ENCODE results near the gene ENDOV.

Gene ENDOV

GRCh38 chr17:80449930-80450576 lies 35.1 kb downstream of the ENDOV start:
- no peak for DNase-seq (ENCODE audit: low read depth)

DNA sequence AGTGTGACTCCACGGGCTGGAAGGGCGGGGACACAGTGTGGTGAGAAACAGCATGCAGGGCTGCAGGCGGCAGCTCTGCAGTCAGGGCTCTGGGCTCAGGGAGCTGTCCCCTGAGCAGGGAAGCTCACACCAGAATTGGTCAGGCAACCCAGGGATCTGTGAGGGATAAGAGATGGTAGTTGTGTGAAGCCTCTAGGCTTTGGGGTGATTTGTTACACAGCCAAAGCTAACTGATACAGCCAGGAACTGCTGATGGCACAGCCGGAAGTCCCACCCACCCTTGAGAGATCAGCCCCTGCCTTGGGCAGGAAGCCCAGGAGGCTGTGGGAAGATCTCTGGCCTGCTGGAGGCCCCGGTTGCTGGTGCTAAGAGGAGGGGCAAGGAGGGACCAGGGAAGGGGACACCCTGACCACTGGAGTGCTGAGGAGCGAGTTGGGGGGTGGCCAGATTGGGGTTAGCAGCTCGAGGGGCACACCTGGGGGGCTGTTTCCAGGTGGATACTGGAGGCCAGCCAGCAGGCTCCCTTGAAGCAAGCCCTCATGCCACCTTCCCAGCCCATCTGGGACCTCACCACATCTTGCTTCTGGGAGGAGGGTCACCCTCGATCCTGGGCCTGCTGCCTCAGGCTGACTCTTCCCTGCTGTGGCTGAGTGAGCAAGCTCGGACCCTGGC lies 36.3 kb downstream of the ENDOV start:
- no peak for DNase-seq (ENCODE audit: low read depth)

DNA sequence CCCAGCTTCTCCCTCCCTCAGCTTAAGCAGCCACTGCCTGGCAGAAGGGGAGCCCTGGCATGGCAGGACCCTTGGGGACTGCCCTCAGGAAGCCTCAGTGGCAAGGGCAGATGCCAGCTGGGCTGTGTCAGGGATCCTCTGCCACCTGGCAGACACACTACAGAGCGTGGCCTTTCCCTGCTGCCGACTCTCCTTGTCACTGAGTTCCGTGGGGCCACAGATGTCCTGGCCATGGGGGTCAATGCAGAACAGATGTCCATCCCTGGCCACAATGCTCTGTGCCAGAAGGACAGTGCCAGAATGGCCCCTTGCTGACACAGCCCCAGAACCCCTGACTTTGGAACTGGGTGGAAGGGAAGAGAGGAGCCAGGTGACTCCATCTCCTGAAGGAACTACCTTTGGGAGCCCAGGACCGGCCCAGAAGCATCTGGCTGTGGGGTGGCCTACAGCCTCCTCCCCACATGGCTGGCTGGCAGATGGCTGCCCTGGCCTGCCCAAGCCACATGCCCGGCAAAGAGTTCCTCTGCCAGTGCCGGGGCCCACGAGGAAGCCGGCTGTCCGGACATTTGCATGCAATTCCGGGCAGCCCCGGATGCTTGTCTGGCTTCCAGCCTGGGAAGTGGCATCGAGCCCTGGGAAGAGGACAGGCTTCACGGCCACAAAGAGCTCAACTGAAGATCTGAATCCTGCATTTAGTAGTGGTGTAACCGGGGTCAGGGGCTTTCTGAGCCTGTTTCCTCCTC lies 37.4 kb downstream of the ENDOV start:
- no peak for DNase-seq (ENCODE audit: low read depth)

DNA sequence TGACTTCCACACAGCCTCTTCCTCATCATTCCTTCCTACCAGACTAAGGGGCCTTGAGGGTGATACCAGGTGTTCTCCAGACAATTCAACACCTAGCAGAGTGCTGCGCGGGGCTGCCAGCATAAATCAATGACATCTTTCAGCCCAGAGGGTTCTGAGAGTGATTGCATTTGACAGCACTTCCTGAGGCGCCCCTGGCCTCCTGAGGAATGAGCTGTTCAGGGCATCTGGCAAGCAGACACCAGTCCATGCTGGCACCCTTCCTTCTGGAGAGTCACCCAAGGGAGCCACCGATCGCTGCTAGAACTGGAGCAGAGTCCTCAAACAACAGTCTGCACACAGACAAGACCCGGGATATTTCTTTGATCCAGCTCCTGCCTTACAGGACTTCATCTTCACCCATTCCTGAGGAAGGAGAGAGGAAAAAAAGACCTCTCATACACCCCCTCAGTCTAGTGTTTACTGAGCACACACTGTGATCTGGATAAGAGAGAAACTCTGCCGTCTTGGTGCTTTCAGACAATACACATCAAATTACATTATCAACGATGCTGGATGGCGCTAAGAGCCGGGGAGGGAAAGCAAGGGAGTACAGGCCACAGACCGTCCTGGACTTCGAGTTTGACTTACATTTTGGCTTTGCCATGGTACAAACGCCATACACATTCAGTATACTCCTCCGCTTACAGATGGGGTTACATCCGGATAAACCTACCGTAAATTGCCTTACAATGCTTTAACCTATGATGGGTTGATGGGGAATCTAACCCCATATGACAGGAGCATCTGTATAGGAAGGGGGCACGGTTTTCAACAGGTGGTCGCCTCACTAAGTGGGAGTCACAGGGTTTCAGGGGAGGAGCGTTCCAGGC lies 38.4 kb downstream of the ENDOV start:
- no peak for DNase-seq (ENCODE audit: low read depth)

DNA sequence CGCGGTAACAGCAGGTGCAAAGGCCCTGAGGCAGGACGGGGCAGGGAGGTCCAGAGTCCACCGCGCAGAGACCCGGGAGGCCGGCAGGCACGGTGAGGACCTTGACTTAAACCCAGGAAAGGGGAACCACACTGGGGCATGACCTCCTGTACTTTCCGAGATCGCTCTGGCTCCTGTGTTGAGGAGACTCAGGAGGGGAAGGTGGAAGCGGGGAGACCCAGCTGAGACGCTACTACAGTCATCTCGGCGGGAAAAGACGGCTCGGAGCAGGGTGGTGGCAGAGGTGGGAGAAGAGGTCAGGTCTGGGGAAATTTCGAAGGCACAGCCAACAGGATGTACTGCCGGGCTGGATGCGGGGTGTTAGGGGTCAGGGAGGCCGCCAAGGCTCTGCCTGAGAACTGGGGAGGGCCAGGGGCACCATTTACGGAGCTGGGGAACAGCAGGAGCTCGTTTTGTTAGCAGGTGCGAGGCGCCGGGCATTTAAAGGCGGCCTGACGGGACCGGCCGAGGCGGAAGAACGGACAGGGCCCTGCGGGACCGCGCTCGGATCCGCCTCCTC lies 39.1 kb downstream of the ENDOV start:
- no peak for DNase-seq (ENCODE audit: low read depth)

DNA sequence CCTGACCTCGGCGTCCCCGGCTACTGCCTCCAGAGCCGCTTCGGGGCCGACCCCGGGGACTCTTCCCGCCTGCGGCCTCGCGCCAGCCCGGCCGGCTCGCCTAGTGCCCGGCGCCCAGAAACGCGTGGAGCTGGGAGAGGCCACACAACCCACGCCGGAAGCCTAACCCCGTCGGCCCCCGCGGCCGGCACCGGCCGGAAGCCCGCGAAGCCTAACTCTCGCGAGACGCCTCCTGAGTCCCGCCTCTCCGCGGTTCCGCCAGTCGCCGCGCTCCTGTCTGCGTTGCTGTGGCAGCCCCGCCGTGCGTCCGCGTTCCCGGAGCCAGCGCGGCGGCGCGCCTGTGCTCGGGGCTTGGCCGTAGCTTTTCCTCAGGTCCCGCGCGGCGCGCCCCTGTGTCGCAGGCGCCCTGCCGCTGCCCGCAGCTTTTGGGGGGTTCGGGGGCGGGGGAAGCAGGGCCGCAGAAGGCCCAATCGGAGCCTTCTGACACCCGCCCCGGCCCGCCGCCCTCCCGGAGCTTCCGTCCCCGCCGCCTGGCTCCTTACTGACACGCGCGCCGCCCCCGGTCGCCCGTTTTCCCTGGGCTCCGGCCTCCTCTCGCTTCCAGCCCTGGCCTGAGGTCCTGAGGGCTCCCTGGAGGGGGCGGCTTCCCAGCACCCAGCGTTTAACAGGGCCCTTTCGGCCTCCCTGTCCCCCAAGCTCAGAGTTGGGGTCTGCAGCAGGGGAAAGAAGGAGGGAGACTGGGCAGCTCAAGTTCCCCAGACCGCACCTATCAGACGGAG lies 39.8 kb downstream of the ENDOV start:
- peak; percentile 93 for DNase-seq (ENCODE audit: low read depth)

- DNase-seq (ENCODE audit: low read depth) = peak; percentile 19
Measured at GRCh38 chr17:80455336-80455710, 40.4 kb downstream of the ENDOV start.

DNA sequence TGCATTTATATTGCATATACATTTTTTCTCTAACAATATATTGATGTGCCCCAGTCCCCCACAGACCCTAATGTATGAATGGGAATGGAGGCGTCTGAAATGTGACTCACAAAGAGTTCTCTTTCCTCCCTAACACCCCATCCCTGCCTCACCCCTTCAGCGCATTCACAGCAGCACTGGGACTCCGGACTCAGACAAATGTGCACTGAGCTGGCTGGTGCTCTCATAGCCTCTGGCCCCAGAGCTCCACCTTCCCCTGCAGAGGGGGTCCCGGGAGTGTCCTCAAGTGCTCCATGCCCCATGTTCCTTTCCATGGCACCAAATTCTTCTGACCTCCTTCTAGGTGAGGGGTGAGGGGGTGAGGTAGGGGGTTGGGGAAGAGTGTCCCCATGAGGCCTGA lies 40.8 kb downstream of the ENDOV start:
- no peak for DNase-seq (ENCODE audit: low read depth)

DNA sequence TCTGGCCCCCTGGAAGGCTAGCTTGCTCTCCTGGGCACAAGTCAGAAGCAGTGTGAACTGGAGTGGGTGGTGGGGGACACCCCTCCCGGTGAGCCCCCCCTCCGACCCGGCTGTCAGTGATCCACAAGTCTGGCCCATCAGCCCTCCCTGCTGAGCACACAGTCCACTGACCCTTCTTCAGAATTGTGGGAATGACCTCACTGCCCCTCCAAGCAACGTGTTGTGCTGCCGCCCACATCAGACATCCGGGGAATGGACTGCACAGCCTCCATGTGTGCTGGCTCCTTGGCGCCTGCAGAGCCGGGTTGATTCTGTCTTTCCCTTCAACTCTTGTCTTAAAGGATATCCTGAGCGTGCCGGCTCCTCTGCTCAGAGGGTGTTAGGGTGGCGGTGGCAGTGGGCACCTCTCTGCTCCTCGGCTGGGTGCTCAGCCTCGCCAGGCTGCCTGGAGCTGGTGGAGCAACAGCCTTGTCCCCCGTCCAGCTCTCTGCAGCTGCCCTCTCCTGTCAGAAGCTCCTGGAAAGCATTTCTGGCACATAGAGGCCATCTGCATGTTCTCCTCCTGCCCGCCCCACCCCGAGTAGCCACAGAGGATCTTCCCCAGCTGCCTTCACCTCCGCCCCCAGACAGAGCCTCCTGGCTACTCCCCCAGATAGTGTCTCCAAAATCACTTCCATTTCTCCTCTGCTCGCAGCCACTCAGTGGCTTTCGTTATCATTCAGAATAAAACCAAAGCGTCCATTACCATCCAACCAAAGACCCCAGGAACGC lies 41.7 kb downstream of the ENDOV start:
- DNase-seq (ENCODE audit: low read depth) = no peak

- no peak for DNase-seq (ENCODE audit: low read depth)
Measured at GRCh38 chr17:80457236-80457856, 42.4 kb downstream of the ENDOV start.

DNA sequence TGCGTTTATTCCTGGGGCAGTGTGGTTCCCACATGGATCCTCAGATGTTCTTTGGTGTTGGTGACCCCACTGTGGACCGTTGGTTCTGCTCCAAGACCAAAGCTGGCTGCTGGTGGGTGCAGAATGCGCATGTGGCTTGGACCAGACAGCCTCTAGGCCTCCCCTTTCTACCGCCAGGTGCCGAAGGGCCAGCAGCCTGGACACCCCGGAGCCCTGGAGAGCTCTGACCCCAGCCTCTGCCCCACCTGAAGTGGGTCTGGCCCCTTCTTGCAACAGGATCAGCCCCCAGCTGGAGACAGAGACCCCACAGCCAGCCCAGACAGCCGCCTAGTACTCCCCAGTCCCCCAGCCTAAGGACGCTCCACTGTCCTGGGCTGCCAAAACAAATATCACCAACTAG lies 43.0 kb downstream of the ENDOV start:
- DNase-seq (ENCODE audit: low read depth) = no peak

DNA sequence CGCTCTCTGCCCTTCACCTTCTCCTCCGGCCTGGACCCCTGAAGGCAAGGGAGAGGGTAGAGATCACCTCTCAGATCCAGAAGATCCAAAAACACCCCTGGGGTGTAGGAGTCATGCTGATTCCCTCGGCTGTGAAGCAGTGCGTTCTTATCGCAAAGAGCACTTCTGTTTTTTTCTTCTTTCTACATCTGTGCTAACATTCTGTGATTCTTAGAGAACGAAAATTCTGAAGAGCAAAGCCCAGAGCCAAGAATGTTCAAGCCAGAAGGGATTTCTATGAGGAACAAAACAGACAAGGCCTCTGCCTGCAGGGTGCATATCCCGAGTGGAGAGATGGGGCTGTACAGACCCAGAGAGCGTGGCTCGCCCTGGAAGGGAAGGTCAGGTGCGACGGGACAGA lies 44.3 kb downstream of the ENDOV start:
- DNase-seq (ENCODE audit: low read depth) = no peak

DNA sequence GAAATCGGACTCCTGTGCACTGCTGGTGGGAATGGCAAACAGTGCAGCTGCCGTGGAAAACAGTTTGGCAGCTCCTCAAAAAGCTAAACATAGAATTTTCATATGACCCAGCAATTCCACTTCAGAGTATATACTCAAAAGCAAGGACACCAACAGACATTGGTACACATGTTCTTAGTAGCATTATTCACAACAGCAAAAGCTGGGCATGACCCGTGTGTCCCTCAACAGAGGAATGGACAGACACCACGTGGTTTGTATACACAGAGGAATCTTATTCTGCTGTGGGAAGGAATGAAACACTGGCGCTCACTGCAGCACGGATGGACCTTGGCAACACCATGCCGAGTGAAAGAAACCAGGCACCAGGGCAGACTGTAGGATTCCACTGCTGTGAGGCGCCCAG lies 45.5 kb downstream of the ENDOV start:
- no peak for DNase-seq (ENCODE audit: low read depth)

DNA sequence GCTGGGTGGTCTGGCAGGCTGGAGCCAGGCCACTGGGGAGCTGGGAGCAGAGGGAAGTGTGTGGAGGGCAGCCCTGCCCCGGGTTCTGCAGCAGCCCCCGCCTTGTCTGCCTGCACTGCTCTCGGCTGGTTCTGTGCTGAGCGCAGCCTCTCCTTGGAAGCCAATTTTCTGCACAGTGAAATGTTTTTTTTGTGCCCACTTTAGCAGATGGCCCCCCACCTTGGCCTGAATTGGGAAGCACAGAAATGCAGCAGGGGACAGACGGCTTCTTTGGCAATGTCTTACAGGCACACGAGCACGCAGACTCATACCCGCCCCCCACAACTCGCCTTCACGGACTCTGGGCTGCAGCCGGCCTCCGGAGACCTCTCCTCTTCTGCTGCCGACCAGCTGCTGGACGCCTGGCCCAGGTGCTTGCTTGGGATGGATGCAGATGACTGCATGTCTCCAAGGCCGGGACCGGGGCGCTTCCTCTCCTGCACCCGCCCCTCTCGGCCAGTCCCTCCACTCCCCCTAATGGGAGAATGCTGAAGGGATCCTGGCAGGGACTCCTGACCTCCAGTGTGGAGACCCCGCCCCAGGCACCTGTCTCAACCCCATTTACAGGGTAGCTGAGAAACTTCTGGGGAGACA lies 46.7 kb downstream of the ENDOV start:
- no peak for DNase-seq (ENCODE audit: low read depth)

- DNase-seq (ENCODE audit: low read depth) = no peak
Measured at GRCh38 chr17:80463784-80464400, 48.9 kb downstream of the ENDOV start.

DNA sequence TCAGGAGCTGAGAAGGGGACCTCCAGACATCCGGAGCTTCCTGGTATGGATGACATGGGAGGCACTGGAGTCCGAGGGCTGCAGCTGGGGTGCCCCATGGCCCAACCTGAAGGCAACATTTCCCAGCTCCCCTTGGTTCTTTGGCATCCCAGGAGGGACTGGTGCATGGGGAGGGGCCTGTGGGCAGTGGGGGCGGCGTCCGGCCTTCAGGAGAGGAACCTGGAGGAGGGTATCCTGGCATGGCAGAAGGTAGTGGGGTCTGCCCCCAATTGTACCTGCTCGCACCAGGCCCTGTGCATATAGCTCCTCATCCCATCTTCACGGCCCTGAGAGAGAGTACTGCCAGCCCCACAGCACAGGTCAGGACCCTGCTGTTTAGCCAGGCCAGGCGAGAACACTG lies 49.5 kb downstream of the ENDOV start:
- no peak for DNase-seq (ENCODE audit: low read depth)

GRCh38 chr17:80465327-80465974 lies 50.5 kb downstream of the ENDOV start:
- DNase-seq (ENCODE audit: low read depth) = no peak

- no peak for DNase-seq (ENCODE audit: low read depth)
Measured at GRCh38 chr17:80466188-80466705, 51.3 kb downstream of the ENDOV start.
